ENCODE results near the gene CFAP221.

DNA sequence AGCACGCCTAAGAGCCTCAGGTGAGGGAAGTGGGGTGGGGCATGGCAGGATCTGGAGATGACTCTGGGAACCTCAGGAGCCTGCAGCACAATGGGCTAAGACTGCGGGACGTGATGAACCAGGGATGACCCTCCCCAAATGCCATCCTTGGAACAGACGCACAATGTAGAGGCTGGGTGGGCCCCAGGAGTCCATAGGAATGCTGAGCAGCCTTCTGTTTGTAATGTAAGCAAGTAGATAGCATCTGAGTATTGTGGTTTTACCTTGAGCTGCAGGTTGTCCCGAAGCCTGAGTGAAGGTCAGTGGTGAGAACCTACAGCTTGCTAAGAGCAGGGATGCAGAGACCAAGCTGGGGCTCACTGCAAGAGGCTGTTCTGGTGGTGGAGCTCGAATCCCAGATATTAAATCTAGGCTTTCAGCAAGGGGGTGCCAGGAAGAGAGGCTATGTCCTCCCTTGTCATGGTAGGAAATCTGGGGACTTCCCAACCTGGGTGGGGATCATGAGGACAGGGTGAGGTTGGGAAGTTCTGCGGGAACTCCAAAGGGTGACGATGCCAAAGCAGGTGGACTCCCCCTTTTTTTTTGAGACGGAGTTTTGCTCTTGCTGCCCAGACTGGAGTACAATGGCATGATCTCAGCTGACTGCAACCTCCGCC is 25.7 kb upstream of the CFAP221 start:
- no peak for TF ChIP-seq CTCF (conservative IDR thresholded peaks at IDR 0.05; ENCODE audit: low read depth in 2 of 2)
- no peak for TF ChIP-seq EZH2 (IDR thresholded peaks at IDR 0.05; ENCODE audit: low read depth, unreplicated experiment)
- no peak for TF ChIP-seq EZH2phosphoT487 (IDR thresholded peaks at IDR 0.05; ENCODE audit: unreplicated experiment)
- TF ChIP-seq POLR2AphosphoS5 (IDR thresholded peaks at IDR 0.05; ENCODE audit: low read depth): no peak
- TF ChIP-seq JUNB (IDR thresholded peaks at IDR 0.05; ENCODE audit: unreplicated experiment): no peak
- TF ChIP-seq REST (IDR thresholded peaks at IDR 0.05; ENCODE audit: unreplicated experiment): no peak
- no peak for TF ChIP-seq ZNF331 (CRISPR knock-in tag; IDR thresholded peaks at IDR 0.05; ENCODE audit: low read depth)

Data from GM23338 (cell line).